Tibial nerve (tissue), 4 donors: ENCODE measurements around the gene PPARGC1A.

Experiments
- EP300 ChIP-seq, 2 donors: sonication (generic); formaldehyde crosslinking; IDR thresholded peaks; one replicate each; pipeline ENCODE4 v1.6.1; 2017; ENCODE audit warnings: antibody characterized with exemption in 2 of 2, mild to moderate bottlenecking in 1 of 2
- POLR2A ChIP-seq, 2 donors: fragments of 450-650 bp; IDR thresholded peaks; one replicate each; pipeline ENCODE4 v1.6.1; 2017; ENCODE audit warnings: antibody characterized with exemption in 2 of 2, mild to moderate bottlenecking in 2 of 2, moderate library complexity in 2 of 2
- TF ChIP-seq, protein P1 (sequence below), 5 experiments: fragments of 200-600 bp in 3 of 5; fragments of 450-650 bp in 2 of 5; sonication (generic) in 3 of 5; IDR thresholded peaks; one replicate each; pipeline ENCODE4 v1.5.1; 2016 to 2019; ENCODE audit warnings: antibody characterized with exemption in 5 of 5, mild to moderate bottlenecking in 3 of 5, moderate library complexity in 2 of 5

- TF ChIP-seq, protein P1, sequence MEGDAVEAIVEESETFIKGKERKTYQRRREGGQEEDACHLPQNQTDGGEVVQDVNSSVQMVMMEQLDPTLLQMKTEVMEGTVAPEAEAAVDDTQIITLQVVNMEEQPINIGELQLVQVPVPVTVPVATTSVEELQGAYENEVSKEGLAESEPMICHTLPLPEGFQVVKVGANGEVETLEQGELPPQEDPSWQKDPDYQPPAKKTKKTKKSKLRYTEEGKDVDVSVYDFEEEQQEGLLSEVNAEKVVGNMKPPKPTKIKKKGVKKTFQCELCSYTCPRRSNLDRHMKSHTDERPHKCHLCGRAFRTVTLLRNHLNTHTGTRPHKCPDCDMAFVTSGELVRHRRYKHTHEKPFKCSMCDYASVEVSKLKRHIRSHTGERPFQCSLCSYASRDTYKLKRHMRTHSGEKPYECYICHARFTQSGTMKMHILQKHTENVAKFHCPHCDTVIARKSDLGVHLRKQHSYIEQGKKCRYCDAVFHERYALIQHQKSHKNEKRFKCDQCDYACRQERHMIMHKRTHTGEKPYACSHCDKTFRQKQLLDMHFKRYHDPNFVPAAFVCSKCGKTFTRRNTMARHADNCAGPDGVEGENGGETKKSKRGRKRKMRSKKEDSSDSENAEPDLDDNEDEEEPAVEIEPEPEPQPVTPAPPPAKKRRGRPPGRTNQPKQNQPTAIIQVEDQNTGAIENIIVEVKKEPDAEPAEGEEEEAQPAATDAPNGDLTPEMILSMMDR (IDR thresholded peaks at IDR 0.05) = no peak
- TF ChIP-seq POLR2A (IDR thresholded peaks at IDR 0.05) = no peak
- no peak for TF ChIP-seq EP300 (IDR thresholded peaks at IDR 0.05)
Measured at GRCh38 chr4:23938796-23939195, 48.9 kb upstream of the PPARGC1A start.
